Suppressor macrophage treated with lipopolysaccharide for 1 hour (primary cell): Measurements from ENCODE around the gene PDLIM4.
A peak's percentile ranks its signal among the peaks of the same experiment; 100 is the strongest.

Source experiments
- DNase-seq, 3 donors: peaks; one replicate each; pipeline ENCODE4 v3.0.0-alpha.2; 2020 to 2022

Gene PDLIM4

GRCh38 chr5:132253452-132254320 is 3.8 kb upstream of the PDLIM4 start:
- no peak for DNase-seq

GRCh38 chr5:132254321-132254977 is 3.0 kb upstream of the PDLIM4 start:
- DNase-seq, result no peak

GRCh38 chr5:132256086-132256782 is 1.3 kb upstream of the PDLIM4 start:
- DNase-seq, result no peak

- DNase-seq, result no peak
Observed at GRCh38 chr5:132256783-132257130, 739 bp upstream of the PDLIM4 start.

GRCh38 chr5:132258102-132259068 is 889 bp downstream of the PDLIM4 start:
- peak; percentile 72 to 79 (median 78) for DNase-seq

- no peak for DNase-seq
Observed at GRCh38 chr5:132259069-132259851, 1.8 kb downstream of the PDLIM4 start.

- peak; percentile 31 to 51 (median 49) for DNase-seq
Observed at GRCh38 chr5:132260051-132260450, 2.6 kb downstream of the PDLIM4 start.

- peak; percentile 92 to 94 (median 92) for DNase-seq
Observed at GRCh38 chr5:132260714-132261551, 3.4 kb downstream of the PDLIM4 start.

GRCh38 chr5:132261881-132262845 is 4.7 kb downstream of the PDLIM4 start:
- no peak for DNase-seq

- DNase-seq, result no peak
Observed at GRCh38 chr5:132262882-132263547, 5.5 kb downstream of the PDLIM4 start.

GRCh38 chr5:132263548-132264261 is 6.2 kb downstream of the PDLIM4 start:
- DNase-seq, result peak; percentile 75 to 91 (median 79)

- DNase-seq, result no peak
Observed at GRCh38 chr5:132264546-132265335, 7.2 kb downstream of the PDLIM4 start.

- peak; percentile 50 to 65 (median 55) for DNase-seq
Observed at GRCh38 chr5:132265336-132266030, 8.0 kb downstream of the PDLIM4 start.

GRCh38 chr5:132266031-132266835 is 8.7 kb downstream of the PDLIM4 start:
- no peak for DNase-seq

- no peak for DNase-seq
Observed at GRCh38 chr5:132266836-132267160, 9.3 kb downstream of the PDLIM4 start.
